GM23248 (cell line): ENCODE measurements around the gene IPO13.

Experiments used
- EZH2 ChIP-seq: fragments of 200-600 bp; sonication (generic); IDR thresholded peaks from 2 replicates; pipeline ENCODE4 v1.6.1; 2018; ENCODE audit warnings: antibody characterized with exemption, mild to moderate bottlenecking; ENCODE audit not compliant: insufficient read depth, poor library complexity, severe bottlenecking
- EZH2phosphoT487 ChIP-seq: fragments of 200-600 bp; sonication (generic); IDR thresholded peaks from 2 replicates; pipeline ENCODE4 v1.6.1; 2018; ENCODE audit warnings: antibody characterized with exemption, moderate library complexity, mild to moderate bottlenecking, low read depth; ENCODE audit not compliant: insufficient read depth

DNA sequence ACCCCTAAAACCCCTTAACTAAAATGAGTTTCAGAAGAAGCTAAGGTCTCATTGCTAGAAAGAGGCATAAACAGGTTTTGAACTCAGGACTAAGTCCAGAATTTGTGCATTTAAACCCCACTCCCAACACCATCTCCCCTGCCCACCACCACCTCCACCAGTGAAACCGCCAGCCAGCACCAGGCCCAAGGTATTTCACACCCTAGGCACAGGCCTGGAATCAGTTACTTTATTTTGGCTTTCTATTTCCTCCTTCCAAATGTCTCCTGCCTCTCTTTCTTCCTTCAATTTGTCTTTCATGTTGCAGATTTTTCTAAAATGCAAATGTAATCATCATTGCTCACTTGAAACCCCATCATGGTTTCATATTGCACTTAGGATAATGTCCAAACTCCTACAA, 1.9 kb upstream of the IPO13 start:
- TF ChIP-seq EZH2phosphoT487, result no peak
- TF ChIP-seq EZH2, result no peak
